ENCODE results near the gene HUNK. TPM values are rescaled to one million over a fixed set of nuclear protein-coding genes. Genes with fewer than 3 reads are reported as not detected.

Gene HUNK
- total RNA-seq, 1 donor from 2014 or later = 60.6 TPM

DNA sequence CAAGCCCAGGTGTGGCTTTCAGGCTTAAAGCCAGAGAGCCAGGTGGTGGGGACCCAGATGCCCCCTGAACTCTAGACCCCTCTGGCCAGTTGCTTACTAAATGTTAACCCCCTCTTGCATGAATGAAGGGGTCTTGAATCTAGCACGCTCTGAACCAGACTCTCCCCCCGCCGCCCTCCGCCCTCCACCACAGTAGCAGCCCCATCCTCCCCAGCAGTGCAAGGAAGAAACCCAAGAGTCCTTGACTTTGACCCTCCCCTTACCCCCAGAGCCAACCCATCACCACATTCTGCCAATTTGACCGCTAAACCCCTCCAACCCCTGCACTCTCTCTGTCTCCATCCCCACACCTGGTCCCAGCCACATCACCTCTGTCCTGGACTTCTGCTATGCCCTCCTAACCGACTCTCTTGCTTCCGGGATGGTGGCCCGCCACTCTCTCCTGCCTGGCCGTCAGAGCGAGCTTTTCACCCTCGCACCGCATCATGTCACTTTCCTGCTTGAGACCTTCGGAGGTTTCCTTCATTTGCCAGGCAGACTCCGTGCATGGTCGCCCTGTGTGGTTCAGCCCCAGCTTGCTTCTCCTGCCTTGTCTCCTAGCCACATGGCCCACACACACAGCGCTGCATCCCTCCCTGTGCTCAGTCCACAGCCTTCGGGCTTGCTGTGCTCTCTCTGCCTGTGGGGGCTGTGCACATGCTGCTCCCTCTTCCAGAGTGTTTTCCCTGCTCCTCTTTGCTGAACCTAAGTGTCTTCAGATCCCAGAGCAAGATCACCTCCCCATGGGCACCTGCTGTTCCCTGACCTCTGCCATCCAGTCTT lies 113.4 kb downstream of the HUNK start:
- peaks cover 21% of the 10 kb centered on the region for H3K36me3 Mint-ChIP-seq
- no peak overlapping the region for H3K4me3 Mint-ChIP-seq
- H3K4me1 Mint-ChIP-seq = peaks cover 5% of the 10 kb centered on the region
- TF ChIP-seq, protein P1, sequence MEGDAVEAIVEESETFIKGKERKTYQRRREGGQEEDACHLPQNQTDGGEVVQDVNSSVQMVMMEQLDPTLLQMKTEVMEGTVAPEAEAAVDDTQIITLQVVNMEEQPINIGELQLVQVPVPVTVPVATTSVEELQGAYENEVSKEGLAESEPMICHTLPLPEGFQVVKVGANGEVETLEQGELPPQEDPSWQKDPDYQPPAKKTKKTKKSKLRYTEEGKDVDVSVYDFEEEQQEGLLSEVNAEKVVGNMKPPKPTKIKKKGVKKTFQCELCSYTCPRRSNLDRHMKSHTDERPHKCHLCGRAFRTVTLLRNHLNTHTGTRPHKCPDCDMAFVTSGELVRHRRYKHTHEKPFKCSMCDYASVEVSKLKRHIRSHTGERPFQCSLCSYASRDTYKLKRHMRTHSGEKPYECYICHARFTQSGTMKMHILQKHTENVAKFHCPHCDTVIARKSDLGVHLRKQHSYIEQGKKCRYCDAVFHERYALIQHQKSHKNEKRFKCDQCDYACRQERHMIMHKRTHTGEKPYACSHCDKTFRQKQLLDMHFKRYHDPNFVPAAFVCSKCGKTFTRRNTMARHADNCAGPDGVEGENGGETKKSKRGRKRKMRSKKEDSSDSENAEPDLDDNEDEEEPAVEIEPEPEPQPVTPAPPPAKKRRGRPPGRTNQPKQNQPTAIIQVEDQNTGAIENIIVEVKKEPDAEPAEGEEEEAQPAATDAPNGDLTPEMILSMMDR (IDR thresholded peaks at IDR 0.05; ENCODE audit: unreplicated experiment) = no peak
- no peaks in the 10 kb centered on the region for H3K27me3 Mint-ChIP-seq (ENCODE audit: low read depth)
- H3K27ac Mint-ChIP-seq = peak overlapping the region; percentile 30
- H3K9me3 Mint-ChIP-seq = peaks cover 3% of the 10 kb centered on the region
- DNase-seq (ENCODE audit: low spot score in 2 of 2, unreplicated experiment in 2 of 2) = no peak

DNA sequence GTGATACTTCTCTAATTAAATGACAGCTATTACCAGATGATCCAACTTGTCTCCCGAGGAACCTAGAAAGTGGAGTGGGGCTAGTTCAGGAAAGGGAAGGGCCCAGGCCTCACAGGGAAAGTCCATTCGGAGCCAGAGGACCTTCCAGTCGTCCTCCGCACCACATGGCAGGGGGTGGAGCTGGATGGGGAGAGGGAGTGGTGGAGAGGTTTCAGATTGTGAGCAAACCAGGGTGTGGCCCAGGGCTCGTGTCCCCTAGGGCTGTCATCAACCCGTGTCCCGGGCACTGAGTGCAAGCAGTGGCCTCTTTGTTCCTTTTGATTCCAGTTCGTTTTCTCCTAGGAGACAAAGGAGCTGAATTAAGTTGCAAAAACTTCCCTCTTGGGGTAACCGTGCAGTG lies 114.9 kb downstream of the HUNK start:
- TF ChIP-seq, protein P1 (IDR thresholded peaks at IDR 0.05; ENCODE audit: unreplicated experiment) = no peak
- Mint-ChIP-seq H3K4me3 (no peak overlapping the region), H3K9me3 (no peaks in the 10 kb centered on the region), H3K4me1 (peaks cover 10% of the 10 kb centered on the region), H3K27me3 (ENCODE audit: low read depth) (no peaks in the 10 kb centered on the region), H3K36me3 (peaks cover 26% of the 10 kb centered on the region), H3K27ac (peak overlapping the region; percentile 45)
- DNase-seq (ENCODE audit: low spot score in 2 of 2, unreplicated experiment in 2 of 2) = no peak

DNA sequence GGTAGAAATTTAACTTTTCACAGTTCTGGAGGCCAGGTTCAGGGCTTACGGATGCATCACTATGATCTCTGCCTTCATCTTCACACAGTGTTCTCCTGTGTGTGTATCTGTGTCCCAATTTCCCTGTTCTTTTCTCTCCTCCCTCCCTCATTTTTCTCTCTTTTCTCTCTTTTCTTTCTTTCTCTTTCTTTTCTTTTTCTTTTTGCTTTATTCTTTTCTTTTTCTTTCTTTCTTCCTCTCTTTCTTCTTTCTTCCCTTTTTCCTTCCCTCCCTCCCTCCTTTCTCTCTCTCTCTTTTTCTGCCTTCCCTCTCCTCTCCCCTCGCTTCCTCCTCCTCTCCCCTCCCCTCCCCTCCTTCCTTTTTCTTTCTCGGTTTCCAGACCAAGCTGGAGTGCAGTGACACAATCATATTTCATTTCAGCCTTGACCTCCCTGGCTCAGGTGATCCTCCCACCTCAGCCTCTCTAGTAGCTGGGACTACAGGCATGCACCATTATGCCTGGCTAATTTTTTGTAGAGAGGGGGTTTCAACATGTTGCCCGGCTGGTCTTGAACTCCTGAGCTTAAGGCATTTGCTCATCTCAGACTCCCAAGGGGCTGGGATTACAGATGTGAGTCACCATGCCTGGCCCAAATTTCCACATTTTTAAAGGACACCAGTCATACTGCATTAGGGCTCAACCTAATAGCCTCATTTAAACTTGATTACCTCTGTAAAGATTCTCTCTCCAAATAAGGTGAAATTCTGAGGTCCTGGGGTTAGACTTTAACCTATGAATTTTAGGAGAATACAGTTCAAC lies 115.9 kb downstream of the HUNK start:
- peaks cover 11% of the 10 kb centered on the region for H3K4me1 Mint-ChIP-seq
- DNase-seq (ENCODE audit: low spot score in 2 of 2, unreplicated experiment in 2 of 2) = no peak
- H3K27ac Mint-ChIP-seq = peak overlapping the region; percentile 70
- peaks cover 26% of the 10 kb centered on the region for H3K36me3 Mint-ChIP-seq
- no peak overlapping the region for H3K4me3 Mint-ChIP-seq
- no peaks in the 10 kb centered on the region for H3K9me3 Mint-ChIP-seq
- H3K27me3 Mint-ChIP-seq (ENCODE audit: low read depth) = no peaks in the 10 kb centered on the region
- TF ChIP-seq, protein P1 (IDR thresholded peaks at IDR 0.05; ENCODE audit: unreplicated experiment) = no peak

DNA sequence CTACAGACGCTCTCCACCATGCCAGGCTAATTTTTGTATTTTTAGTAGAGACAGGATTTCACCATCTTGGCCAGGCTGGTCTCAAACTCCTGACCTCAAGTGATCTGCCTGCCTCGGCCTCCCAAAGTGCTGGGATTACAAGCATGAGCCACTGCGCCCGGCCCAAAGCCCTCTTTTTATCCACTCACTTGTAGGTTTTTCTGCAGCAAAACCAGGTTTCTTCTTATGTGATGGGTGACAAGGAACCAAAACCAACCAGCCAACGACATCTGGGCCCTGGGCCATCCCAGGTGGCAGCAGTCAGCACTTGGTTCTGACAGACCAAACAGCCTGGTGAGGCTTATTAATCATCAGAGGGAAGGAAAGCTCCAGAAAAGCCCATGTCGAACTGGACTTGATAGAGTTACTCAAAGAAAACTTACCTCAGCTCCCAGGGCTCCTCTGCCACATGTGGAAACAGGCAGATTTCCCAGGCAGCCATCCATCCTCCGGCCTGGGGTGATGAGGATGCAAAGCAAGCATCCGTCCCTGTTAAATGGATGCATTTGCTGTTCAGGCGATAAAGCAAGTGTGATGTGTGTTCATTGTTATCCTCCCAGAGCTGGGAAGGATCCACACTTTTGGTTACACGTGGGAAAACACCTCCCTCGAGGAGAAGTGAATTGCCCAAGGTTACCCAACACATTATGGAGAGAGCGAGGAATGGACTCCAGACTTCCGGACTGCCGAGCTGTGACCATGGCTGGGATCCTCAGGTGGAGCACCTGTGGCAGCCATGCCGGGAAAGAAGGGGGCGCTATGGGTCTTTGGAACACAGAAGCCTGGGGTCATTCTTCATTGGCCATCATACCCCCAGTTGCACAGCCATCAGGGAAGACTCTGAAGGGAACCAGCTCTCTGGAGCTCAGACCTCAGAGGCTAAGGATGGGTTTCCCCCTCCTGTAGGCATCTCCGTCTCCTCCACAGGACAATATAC lies 118.8 kb downstream of the HUNK start:
- no peaks in the 10 kb centered on the region for H3K9me3 Mint-ChIP-seq
- peak overlapping the region; percentile 45 for H3K27ac Mint-ChIP-seq
- no peak overlapping the region for H3K4me3 Mint-ChIP-seq
- peaks cover 15% of the 10 kb centered on the region for H3K4me1 Mint-ChIP-seq
- DNase-seq (ENCODE audit: low spot score in 2 of 2, unreplicated experiment in 2 of 2) = no peak
- TF ChIP-seq, protein P1 (IDR thresholded peaks at IDR 0.05; ENCODE audit: unreplicated experiment) = no peak
- H3K36me3 Mint-ChIP-seq = peaks cover 37% of the 10 kb centered on the region
- no peaks in the 10 kb centered on the region for H3K27me3 Mint-ChIP-seq (ENCODE audit: low read depth)

DNA sequence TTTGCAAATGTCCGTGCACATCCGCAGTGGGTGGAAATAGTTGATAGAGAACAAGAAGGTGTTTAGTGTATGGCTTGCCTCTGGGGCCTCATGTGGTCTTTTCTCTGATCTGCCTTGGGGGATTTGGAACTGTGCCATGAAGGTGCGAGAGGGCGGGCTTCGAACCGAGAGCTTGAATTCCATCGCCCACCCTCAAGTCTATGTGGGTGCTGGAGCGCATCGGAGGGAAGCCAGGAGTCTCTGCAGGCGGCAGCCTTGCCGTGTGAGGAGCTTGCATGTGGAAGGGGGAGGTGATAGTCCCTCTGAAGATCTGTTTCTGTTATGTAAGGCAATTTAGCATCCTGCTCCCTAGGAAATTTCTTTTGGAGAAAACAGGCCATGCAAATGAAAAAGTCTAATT lies 119.6 kb downstream of the HUNK start:
- H3K36me3 Mint-ChIP-seq = peaks cover 44% of the 10 kb centered on the region
- H3K4me3 Mint-ChIP-seq = no peak overlapping the region
- TF ChIP-seq, protein P1 (IDR thresholded peaks at IDR 0.05; ENCODE audit: unreplicated experiment) = no peak
- peak overlapping the region; percentile 45 for H3K27ac Mint-ChIP-seq
- no peaks in the 10 kb centered on the region for H3K27me3 Mint-ChIP-seq (ENCODE audit: low read depth)
- DNase-seq (ENCODE audit: low spot score in 2 of 2, unreplicated experiment in 2 of 2) = no peak
- no peaks in the 10 kb centered on the region for H3K9me3 Mint-ChIP-seq
- peaks cover 13% of the 10 kb centered on the region for H3K4me1 Mint-ChIP-seq
